Measurements from ENCODE around the gene SEC61G.

The SEC61G gene

GRCh38 chr7:54728411-54728810, 30.6 kb downstream of the SEC61G start:
- H3K27me3 ChIP-seq: no peaks in the 10 kb centered on the region
- no peaks in the 10 kb centered on the region for H3K9me3 ChIP-seq (replicated peaks in 1 of 11)
- H3K4me2 ChIP-seq: no peak overlapping the region
- no peak overlapping the region for H3K9ac ChIP-seq
- H3K36me3 ChIP-seq: no peaks in the 10 kb centered on the region
- H3K4me1 ChIP-seq: no peaks in the 10 kb centered on the region
- TF ChIP-seq Cebpa-rat (IDR thresholded peaks at IDR 0.05): no peak
- H4K20me1 ChIP-seq: no peaks in the 10 kb centered on the region
- H3K27ac ChIP-seq: no peak overlapping the region
- no peak overlapping the region for H3K4me3 ChIP-seq

DNA sequence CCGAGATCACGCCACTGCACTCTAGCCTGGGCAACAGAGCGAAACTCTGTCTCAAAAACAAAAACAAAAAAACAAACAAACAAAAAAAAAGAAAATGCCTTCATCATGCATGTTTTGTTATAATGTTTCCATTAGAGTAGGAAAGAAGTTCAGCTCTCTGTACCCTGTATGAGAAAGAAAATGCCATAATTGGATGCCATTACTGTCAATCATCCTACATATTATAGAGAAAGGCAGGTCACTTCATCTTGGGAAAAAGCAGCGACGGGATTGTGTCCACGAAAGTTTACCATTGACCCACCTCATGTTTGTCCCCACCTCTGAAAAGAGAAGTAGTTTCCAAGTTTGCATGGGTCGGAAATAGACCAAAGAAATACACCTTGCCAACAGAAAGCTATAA, 33.8 kb downstream of the SEC61G start:
- Histone ChIP-seq H3K4me1 (no peaks in the 10 kb centered on the region), H4K20me1 (no peaks in the 10 kb centered on the region), H3K27me3 (no peaks in the 10 kb centered on the region), H3K27ac (no peak overlapping the region), H3K9ac (no peak overlapping the region), H3K4me3 (no peak overlapping the region), H3K9me3 (replicated peaks in 1 of 11) (no peaks in the 10 kb centered on the region), H3K36me3 (no peaks in the 10 kb centered on the region), H3K4me2 (no peak overlapping the region)
- no peak for TF ChIP-seq Cebpa-rat (IDR thresholded peaks at IDR 0.05)

DNA sequence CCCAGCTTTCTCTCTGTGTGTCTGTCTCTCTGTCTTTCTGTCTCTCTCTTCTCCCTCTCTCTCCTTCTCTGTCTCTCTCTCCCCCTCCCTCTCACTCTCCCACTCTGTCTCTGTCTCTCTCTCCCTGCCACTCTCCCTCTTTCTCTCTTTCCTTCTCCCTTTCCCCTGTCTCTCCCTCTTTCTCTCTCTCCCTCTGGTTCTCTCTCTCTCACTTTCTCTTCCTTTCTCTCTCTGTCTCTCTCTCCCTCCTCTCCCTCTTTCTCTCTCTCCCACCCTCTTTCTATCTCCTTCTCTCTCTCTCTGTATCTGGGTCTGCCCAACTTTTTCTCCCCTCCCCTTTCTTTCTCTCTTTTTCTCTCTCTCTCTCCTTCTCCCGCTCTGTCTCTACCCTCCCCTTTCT, 36.5 kb downstream of the SEC61G start:
- H3K4me2 ChIP-seq: no peak overlapping the region

DNA sequence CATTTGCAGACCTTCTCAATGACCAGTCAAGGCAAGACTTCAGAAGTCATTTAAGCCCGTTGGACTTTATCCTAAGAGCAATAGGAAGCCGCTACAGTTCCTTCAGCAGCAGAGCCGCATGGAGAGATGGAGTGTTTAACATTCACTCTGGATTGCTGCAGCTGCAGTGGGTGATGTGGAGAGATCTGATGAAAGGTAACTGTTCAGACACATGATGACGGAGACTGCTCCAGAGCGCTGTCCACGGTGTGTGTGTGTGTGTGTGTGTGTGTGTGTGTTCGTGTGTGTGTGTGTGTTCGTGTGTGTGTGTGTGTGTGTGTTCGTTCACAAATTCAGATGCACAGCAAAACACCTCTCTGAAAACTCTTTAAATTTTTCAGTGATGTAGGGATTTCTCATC, 37.0 kb downstream of the SEC61G start:
- no peak overlapping the region for H3K27ac ChIP-seq
- no peaks in the 10 kb centered on the region for H3K36me3 ChIP-seq
- TF ChIP-seq Cebpa-rat (IDR thresholded peaks at IDR 0.05): no peak
- H3K27me3 ChIP-seq: no peaks in the 10 kb centered on the region
- H3K4me3 ChIP-seq: no peak overlapping the region
- H3K9me3 ChIP-seq (replicated peaks in 1 of 11): peaks cover 0 to 3% (median 0%) of the 10 kb centered on the region in 11 experiments; a peak in 2 of 22 replicates
- H4K20me1 ChIP-seq: no peaks in the 10 kb centered on the region
- H3K4me2 ChIP-seq: no peak overlapping the region
- no peaks in the 10 kb centered on the region for H3K4me1 ChIP-seq
- H3K9ac ChIP-seq: no peak overlapping the region

More for the DNA sequence above, 36.5 kb downstream of the SEC61G start:
- Histone ChIP-seq H3K4me1 (no peaks in the 10 kb centered on the region), H3K9me3 (replicated peaks in 1 of 11) (no peaks in the 10 kb centered on the region), H3K9ac (no peak overlapping the region), H3K27ac (no peak overlapping the region), H3K36me3 (no peaks in the 10 kb centered on the region), H4K20me1 (no peaks in the 10 kb centered on the region), H3K4me3 (no peak overlapping the region), H3K27me3 (no peaks in the 10 kb centered on the region)
- no peak for TF ChIP-seq Cebpa-rat (IDR thresholded peaks at IDR 0.05)

DNA sequence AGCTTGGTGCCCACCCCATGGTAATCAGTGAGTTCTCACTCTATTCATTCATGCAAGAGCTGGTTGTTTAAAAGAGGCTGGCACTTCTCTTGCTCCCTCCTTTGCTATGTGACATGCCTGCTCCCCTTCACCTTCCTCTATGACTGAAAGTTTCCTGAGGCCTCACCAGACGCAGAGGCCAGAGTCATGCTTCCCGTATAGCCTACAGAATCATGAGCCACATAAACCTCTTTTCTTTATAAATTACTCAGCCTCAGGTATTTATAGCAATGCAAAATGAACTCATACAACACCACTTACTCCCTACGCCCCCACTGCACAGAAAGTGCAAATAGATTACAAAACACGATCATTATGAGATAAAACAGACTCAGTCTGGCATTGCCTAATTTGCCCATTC, 39.0 kb downstream of the SEC61G start:
- TF ChIP-seq Cebpa-rat (IDR thresholded peaks at IDR 0.05): no peak
- H3K27me3 ChIP-seq: no peaks in the 10 kb centered on the region
- peaks cover 0 to 7% (median 0%) of the 10 kb centered on the region in 11 experiments; a peak in 2 of 22 replicates for H3K9me3 ChIP-seq (replicated peaks in 1 of 11)
- no peaks in the 10 kb centered on the region for H4K20me1 ChIP-seq
- no peak overlapping the region for H3K9ac ChIP-seq
- no peak overlapping the region for H3K4me3 ChIP-seq
- no peaks in the 10 kb centered on the region for H3K4me1 ChIP-seq
- H3K4me2 ChIP-seq: no peak overlapping the region
- H3K27ac ChIP-seq: no peak overlapping the region
- no peaks in the 10 kb centered on the region for H3K36me3 ChIP-seq

- Histone ChIP-seq H3K4me3 (no peak overlapping the region), H3K36me3 (no peaks in the 10 kb centered on the region), H3K9me3 (replicated peaks in 1 of 11) (peaks cover 0 to 7% (median 0%) of the 10 kb centered on the region in 11 experiments; a peak in 2 of 22 replicates), H3K9ac (no peak overlapping the region), H4K20me1 (no peaks in the 10 kb centered on the region), H3K27me3 (no peaks in the 10 kb centered on the region), H3K27ac (no peak overlapping the region), H3K4me2 (no peak overlapping the region), H3K4me1 (no peaks in the 10 kb centered on the region)
- no peak for TF ChIP-seq Cebpa-rat (IDR thresholded peaks at IDR 0.05)
Observed at GRCh38 chr7:54719425-54719824, 39.6 kb downstream of the SEC61G start.

GRCh38 chr7:54712820-54713219, 46.2 kb downstream of the SEC61G start:
- H3K4me1 ChIP-seq: no peaks in the 10 kb centered on the region
- no peak overlapping the region for H3K4me2 ChIP-seq
- no peaks in the 10 kb centered on the region for H3K36me3 ChIP-seq
- H3K9ac ChIP-seq: no peak overlapping the region
- H3K9me3 ChIP-seq (replicated peaks in 1 of 11): peaks cover 8 to 21% (median 18%) of the 10 kb centered on the region in 11 experiments; a peak in 20 of 22 replicates
- no peak overlapping the region for H3K27ac ChIP-seq
- TF ChIP-seq Cebpa-rat (IDR thresholded peaks at IDR 0.05): no peak
- no peak overlapping the region for H3K4me3 ChIP-seq
- no peaks in the 10 kb centered on the region for H3K27me3 ChIP-seq
- no peaks in the 10 kb centered on the region for H4K20me1 ChIP-seq

- no peak overlapping the region for H3K27ac ChIP-seq
- no peaks in the 10 kb centered on the region for H3K27me3 ChIP-seq
- peaks cover 8 to 23% (median 18%) of the 10 kb centered on the region in 11 experiments; a peak in 20 of 22 replicates for H3K9me3 ChIP-seq (replicated peaks in 1 of 11)
- no peak overlapping the region for H3K9ac ChIP-seq
- no peaks in the 10 kb centered on the region for H3K36me3 ChIP-seq
- no peak overlapping the region for H3K4me3 ChIP-seq
- no peak for TF ChIP-seq Cebpa-rat (IDR thresholded peaks at IDR 0.05)
- no peaks in the 10 kb centered on the region for H3K4me1 ChIP-seq
- no peaks in the 10 kb centered on the region for H4K20me1 ChIP-seq
- H3K4me2 ChIP-seq: no peak overlapping the region
Observed at GRCh38 chr7:54711900-54712595, 47.0 kb downstream of the SEC61G start.

- Histone ChIP-seq H3K4me1 (peaks cover 8 to 24% (median 14%) of the 10 kb centered on the region in 10 experiments; a peak in 15 of 20 replicates), H3K27ac (no peak overlapping the region), H3K4me2 (no peak overlapping the region), H3K36me3 (no peaks in the 10 kb centered on the region), H3K9me3 (replicated peaks in 1 of 11) (peaks cover 8 to 23% (median 18%) of the 10 kb centered on the region in 11 experiments; a peak in 19 of 22 replicates), H3K4me3 (no peak overlapping the region), H4K20me1 (no peaks in the 10 kb centered on the region), H3K27me3 (no peaks in the 10 kb centered on the region), H3K9ac (no peak overlapping the region)
- no peak for TF ChIP-seq Cebpa-rat (IDR thresholded peaks at IDR 0.05)
Observed at GRCh38 chr7:54709283-54709682, 49.7 kb downstream of the SEC61G start.

- H3K4me3 ChIP-seq: no peak overlapping the region
- no peaks in the 10 kb centered on the region for H3K27me3 ChIP-seq
- peak overlapping the region in 3 of 11 experiments; percentile 59 to 87 (median 71); a peak in 6 of 22 replicates for H3K27ac ChIP-seq
- no peaks in the 10 kb centered on the region for H3K36me3 ChIP-seq
- peak overlapping the region in 2 of 11 experiments; percentile 4 to 59; a peak in 4 of 22 replicates for H3K9ac ChIP-seq
- peaks cover 8 to 27% (median 15%) of the 10 kb centered on the region in 10 experiments; a peak in 15 of 20 replicates for H3K4me1 ChIP-seq
- TF ChIP-seq Cebpa-rat (IDR thresholded peaks at IDR 0.05): no peak
- peaks cover 8 to 23% (median 18%) of the 10 kb centered on the region in 11 experiments; a peak in 19 of 22 replicates for H3K9me3 ChIP-seq (replicated peaks in 1 of 11)
- H4K20me1 ChIP-seq: no peaks in the 10 kb centered on the region
- peak overlapping the region in 8 of 11 experiments; percentile 1 to 78 (median 36); a peak in 12 of 22 replicates for H3K4me2 ChIP-seq
Observed at GRCh38 chr7:54705436-54705835, 53.6 kb downstream of the SEC61G start.

Measured in BLaER1 treated with 17β-estradiol and CSF1 and Interleukin-3, amounts not matched to agents 10 nM and 100 nM (cell line).